LNCaP clone FGC (cell line): Measurements from ENCODE around the gene VEGFA.

Experiments used
- DNase-seq: peaks from one replicate; pipeline ENCODE4 v3.0.0-alpha.2; 2011; ENCODE audit warnings: low read depth
- H3K4me3 ChIP-seq: 2 replicates; pipeline ENCODE4 v1.5.1; 2011; ENCODE audit warnings: mild to moderate bottlenecking, low read depth, low read length, control low read depth
- TF ChIP-seq, protein P1 (sequence below): IDR thresholded peaks from 2 replicates; pipeline ENCODE4 v1.5.1; 2012; ENCODE audit warnings: mild to moderate bottlenecking; ENCODE audit not compliant: control insufficient read depth, insufficient read depth; ENCODE audit errors: extremely low read depth

The VEGFA gene

DNA sequence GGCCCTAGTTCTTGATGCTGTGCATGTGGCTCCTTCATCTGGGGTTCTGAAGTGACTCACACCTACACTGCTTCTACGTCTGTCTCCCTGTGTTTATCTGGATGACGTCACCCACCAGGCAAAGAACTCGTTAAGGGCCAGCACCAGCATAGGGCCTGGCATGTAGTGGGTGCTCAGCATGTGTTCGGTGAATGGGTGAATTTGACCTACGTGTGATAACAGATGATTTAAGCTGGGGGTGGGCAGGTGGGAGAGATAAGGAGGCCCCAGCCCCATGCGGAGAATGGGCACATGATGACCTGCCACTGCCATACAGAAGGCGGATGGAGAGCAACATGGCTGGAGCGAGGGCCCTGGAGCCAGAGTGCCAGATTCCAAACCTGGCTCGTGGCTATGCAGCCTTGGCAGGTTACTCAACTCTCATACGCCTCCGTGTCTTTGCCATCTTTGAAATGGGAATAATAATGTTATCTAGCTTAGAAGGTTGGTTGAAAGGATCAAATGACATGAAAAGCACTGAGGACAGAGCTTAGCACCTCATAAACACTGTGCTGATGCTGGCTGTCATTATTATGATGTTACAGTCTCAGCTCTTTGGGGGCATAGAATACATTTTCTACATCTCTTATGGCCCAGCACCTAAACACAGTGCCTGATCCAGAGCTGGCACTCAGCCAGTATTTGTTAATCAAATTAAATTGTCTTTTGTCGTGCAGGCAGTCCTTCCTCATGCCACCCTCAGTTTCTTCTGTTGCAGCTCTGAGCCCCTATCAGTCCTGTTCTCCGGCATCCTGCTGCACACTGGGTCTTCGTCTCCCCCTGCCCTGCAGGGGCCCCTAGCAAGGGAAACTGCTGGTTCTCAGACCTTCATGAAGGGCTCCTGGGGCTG is 39.6 kb downstream of the VEGFA start:
- DNase-seq = no peak

DNA sequence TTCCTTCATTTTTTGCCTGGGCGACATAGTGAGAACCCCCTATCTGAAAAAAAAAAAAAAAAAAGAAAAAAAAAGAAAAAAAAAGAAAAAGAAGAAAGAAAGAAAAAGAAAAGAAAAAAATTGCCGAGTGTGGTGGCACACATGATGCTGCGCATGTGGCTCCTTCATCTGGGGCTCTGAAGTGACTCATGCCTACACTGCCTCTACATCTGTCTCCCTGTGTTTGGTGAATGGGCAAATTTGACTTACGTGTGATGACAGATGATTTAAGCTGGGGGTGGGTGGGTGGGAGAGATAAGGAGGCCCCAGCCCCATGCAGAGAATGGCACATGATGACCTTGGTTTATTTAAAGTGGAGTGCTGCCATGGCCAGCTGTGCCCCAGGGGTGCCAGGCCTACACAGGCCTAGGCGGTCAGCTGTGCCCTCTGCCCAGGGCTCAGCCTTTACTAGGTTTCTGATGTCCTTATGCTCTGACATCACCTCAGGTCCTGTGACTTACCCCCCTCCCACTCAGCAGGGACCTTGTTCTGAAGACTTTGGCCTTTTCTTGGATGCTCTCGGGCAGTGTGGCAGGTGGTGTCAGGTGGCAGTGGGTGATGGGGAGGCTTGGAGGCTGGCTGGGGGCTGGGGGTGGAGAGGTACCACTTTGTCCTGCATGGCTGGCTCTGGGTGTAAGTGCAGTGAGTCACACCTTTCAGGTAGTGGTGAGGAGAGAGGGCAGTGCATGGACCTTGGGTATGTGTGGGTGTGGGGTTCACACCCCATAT is 41.1 kb downstream of the VEGFA start:
- no peak for DNase-seq
- H3K4me3 ChIP-seq = no peak overlapping the region
- TF ChIP-seq, protein P1, sequence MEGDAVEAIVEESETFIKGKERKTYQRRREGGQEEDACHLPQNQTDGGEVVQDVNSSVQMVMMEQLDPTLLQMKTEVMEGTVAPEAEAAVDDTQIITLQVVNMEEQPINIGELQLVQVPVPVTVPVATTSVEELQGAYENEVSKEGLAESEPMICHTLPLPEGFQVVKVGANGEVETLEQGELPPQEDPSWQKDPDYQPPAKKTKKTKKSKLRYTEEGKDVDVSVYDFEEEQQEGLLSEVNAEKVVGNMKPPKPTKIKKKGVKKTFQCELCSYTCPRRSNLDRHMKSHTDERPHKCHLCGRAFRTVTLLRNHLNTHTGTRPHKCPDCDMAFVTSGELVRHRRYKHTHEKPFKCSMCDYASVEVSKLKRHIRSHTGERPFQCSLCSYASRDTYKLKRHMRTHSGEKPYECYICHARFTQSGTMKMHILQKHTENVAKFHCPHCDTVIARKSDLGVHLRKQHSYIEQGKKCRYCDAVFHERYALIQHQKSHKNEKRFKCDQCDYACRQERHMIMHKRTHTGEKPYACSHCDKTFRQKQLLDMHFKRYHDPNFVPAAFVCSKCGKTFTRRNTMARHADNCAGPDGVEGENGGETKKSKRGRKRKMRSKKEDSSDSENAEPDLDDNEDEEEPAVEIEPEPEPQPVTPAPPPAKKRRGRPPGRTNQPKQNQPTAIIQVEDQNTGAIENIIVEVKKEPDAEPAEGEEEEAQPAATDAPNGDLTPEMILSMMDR = no peak

More for the DNA sequence above, 39.6 kb downstream of the VEGFA start:
- TF ChIP-seq, protein P1 = no peak
- H3K4me3 ChIP-seq = no peak overlapping the region

DNA sequence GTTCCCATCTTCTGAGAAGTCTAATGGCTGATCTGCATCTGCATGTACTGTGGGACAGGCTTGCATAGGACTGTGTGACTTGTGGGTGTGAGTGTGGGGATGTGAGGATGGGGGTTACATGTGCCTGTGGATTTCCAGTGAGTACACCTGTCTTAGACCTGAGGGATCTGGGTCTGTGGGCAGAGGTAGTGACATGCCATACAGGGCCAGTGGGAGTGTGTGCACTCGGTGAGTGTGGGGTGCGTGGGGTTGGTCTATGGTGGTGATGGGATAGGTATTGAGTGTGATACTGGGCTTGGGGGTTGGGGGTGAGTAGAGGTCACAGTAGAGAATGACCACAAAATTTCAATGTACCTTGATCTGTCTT is 41.7 kb downstream of the VEGFA start:
- DNase-seq = no peak
- TF ChIP-seq, protein P1 = no peak
- H3K4me3 ChIP-seq = no peak overlapping the region

DNA sequence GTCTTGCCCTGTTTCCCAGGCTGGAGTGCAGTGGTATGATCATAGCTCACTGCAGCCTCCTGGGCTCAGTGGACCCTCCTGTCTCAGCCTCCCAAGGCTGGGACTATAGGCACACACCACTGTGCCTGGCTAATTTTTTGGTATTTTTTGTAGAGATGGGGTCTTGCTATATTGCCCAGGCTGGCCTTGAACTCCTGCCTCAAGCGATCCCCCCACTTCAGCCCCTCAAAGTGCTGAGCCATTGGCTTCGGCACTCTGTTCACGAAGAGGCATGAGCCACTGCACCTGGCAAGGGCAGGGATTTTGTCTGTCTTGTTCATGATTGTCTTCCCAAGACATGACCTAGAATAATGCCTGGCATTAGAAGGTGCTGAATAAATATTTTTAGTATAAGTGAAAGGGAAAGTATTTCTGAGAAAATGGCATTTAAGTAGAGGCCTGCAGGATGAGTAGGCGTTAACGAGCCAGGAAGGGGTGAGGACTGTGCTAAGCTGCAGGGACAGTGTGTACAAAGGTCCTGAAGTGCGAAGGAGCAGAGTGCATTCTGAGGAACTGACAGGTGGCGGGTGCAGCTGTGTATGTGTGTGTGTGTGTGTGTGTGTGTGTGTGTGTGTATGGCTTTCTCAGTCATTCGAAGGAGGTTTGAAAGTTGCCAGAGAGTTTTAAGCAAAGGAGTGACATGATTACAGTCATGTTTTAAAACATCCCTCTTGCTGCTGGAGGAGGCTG is 43.0 kb downstream of the VEGFA start:
- DNase-seq = no peak
- TF ChIP-seq, protein P1 = no peak

DNA sequence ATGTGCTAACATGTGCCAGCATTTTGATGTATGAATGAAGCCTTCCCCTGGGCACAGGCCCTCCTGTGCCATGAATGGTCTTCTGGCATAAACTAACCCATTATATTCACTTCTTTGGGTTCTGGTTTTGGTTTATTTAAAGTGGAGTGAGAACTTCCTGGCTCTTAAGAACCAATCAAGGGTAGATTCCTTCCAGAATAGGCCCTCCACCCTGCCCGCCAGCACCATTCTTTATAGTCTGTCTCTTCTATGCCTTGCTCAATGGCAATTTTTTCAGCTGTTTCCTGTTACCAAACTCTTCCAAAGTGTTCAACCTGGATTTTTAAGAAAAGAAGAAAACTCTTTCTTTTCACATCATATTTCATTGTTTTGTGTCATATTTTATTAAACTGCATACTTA is 44.1 kb downstream of the VEGFA start:
- no peak overlapping the region for H3K4me3 ChIP-seq
- TF ChIP-seq, protein P1 = no peak
- DNase-seq = no peak

More for the DNA sequence above, 43.0 kb downstream of the VEGFA start:
- no peak overlapping the region for H3K4me3 ChIP-seq

DNA sequence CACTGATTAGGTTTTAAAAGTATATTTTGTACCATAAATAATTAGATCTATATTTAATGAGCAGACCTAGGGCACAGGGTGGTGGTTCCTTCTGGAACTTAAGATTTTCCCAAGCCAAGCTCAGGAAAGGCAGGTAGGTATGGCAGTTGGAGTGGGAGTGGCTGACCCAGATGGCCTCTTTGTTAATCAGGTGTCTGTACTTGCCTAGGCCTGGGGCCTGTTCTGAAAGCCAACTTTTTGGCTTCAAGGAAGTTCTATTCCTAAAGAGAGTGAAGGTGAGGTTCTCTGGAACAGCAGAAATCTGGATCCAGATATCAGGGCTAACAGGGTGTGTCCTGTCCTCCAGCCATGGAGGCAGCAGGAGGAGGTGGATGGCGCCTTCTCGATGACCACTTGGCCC is 44.9 kb downstream of the VEGFA start:
- DNase-seq = no peak
- no peak overlapping the region for H3K4me3 ChIP-seq
- TF ChIP-seq, protein P1 = no peak
